Esophagus muscularis mucosa (tissue), 4 donors: ENCODE data around the gene NEU4. TPM values are rescaled to one million over a fixed set of nuclear protein-coding genes. Genes with fewer than 3 reads are reported as not detected.
"Not testable (repeated sequence)": the region's sequence is repeated elsewhere in the genome, so short reads cannot be mapped to it uniquely, and the experiment has no call there.

Experiments used
- DNase-seq: peaks from one replicate; pipeline ENCODE4 v3.0.0-alpha.2; 2017; ENCODE audit errors: extremely low spot score
- H3K27ac ChIP-seq, 4 donors: fragments of 200-600 bp; sonication (generic); replicated peaks in 1 of 4; 1 replicate in 3 of 4; 2 replicates in 1 of 4; pipeline ENCODE4 v1.5.1; 2016 to 2019; ENCODE audit warnings: mild to moderate bottlenecking in 1 of 4
- H3K27me3 ChIP-seq, 4 donors: fragments of 200-600 bp; sonication (generic); one replicate each; pipeline versions ENCODE4 v1.5.1 to v1.6.0; 2016 to 2019
- H3K36me3 ChIP-seq, 4 donors: fragments of 200-600 bp; sonication (generic); one replicate each; pipeline ENCODE4 v1.5.1; 2016 to 2019
- H3K4me1 ChIP-seq, 4 donors: fragments of 200-600 bp; sonication (generic); one replicate each; pipeline ENCODE4 v1.5.1; 2016 to 2019
- H3K4me3 ChIP-seq, 4 donors: fragments of 200-600 bp; sonication (generic); 1 replicate in 2 of 4; 2 replicates in 2 of 4; pipeline ENCODE4 v1.5.1; 2016 to 2019; ENCODE audit warnings: mild to moderate bottlenecking in 4 of 4, moderate library complexity in 1 of 4
- H3K9me3 ChIP-seq, 4 donors: fragments of 200-600 bp; sonication (generic); 1 replicate in 3 of 4; 2 replicates in 1 of 4; pipeline ENCODE4 v1.5.1; 2016 to 2019
- CTCF ChIP-seq, 3 experiments: fragments of 200-600 bp in 2 of 3; fragments of 450-650 bp in 1 of 3; sonication (generic) in 2 of 3; IDR thresholded peaks; one replicate each; pipeline ENCODE4 v1.5.1; 2017 to 2019; ENCODE audit warnings: antibody characterized with exemption in 3 of 3, mild to moderate bottlenecking in 2 of 3, moderate library complexity in 1 of 3
- EP300 ChIP-seq: sonication (generic); formaldehyde crosslinking; IDR thresholded peaks from one replicate; pipeline ENCODE4 v1.6.1; 2017; ENCODE audit warnings: antibody characterized with exemption
- POLR2A ChIP-seq: fragments of 450-650 bp; IDR thresholded peaks from one replicate; pipeline ENCODE4 v1.6.1; 2017; ENCODE audit warnings: antibody characterized with exemption, moderate library complexity, mild to moderate bottlenecking, low read depth
- POLR2AphosphoS5 ChIP-seq, 2 donors: sonication (generic); formaldehyde crosslinking; IDR thresholded peaks; one replicate each; pipeline ENCODE4 v1.6.1; 2017; ENCODE audit warnings: antibody characterized with exemption in 2 of 2
- WGBS: methylation state at CpG from one replicate; pipeline ENCODE4 v1.1.5; 2018; 5-methylcytosine and 5-hydroxymethylcytosine counted together
- intact Hi-C: fragments of 100-400 bp; cut with DNase I; formaldehyde crosslinking; loops from one replicate; pipeline ENCODE4 v1.15.1; 2023
- total RNA-seq, 4 donors: library from RNA; depleted of rRNA; stranded (reverse); fragments of >200 nt; gene quantifications; one replicate each; pipeline versions ENCODE4 v1.1.0 to v1.2.1, GENCODE V29; 2016

NEU4 gene
- total RNA-seq, result 1 to 10 TPM in 2 of 4 donors, not detected in 2; 1.5 to 5.4 TPM

- 91% methylated on average over 31 of the region's 31 CpGs for WGBS
- H3K27ac ChIP-seq, result no peak within 1 kb of the TSS
- intact Hi-C loops, result no loop called here
- no peaks in the 10 kb centered on the region for H3K36me3 ChIP-seq
- no peak for TF ChIP-seq POLR2A
- no peak for TF ChIP-seq POLR2AphosphoS5 (IDR thresholded peaks at IDR 0.05)
- TF ChIP-seq EP300, result no peak
- no peak for TF ChIP-seq CTCF (IDR thresholded peaks at IDR 0.05)
- peaks cover 9 to 29% (median 12%) of the 10 kb centered on the region in 4 donors for H3K4me1 ChIP-seq
- H3K4me3 ChIP-seq, result no peak within 1 kb of the TSS
- peaks cover 0 to 27% (median 10%) of the 10 kb centered on the region in 4 donors for H3K27me3 ChIP-seq
- DNase-seq, result no peak
- no peaks in the 10 kb centered on the region for H3K9me3 ChIP-seq
Measured at GRCh38 chr2:241808721-241809382, at the start of gene NEU4. Gene NEU4 (plus strand): TSS chr2:241809193. CDS start chr2:241814485, 5,292 bp downstream.

GRCh38 chr2:241759893-241760292 is 49.1 kb upstream of the NEU4 start:
- H3K4me1 ChIP-seq, intact Hi-C loops, H3K27me3 ChIP-seq, DNase-seq, H3K4me3 ChIP-seq, H3K27ac ChIP-seq, H3K9me3 ChIP-seq: not testable (repeated sequence)
- H3K36me3 ChIP-seq, result peaks cover 13 to 87% (median 44%) of the 10 kb centered on the region in 4 donors
- 94% methylated on average over 11 of the region's 16 CpGs for WGBS

DNA sequence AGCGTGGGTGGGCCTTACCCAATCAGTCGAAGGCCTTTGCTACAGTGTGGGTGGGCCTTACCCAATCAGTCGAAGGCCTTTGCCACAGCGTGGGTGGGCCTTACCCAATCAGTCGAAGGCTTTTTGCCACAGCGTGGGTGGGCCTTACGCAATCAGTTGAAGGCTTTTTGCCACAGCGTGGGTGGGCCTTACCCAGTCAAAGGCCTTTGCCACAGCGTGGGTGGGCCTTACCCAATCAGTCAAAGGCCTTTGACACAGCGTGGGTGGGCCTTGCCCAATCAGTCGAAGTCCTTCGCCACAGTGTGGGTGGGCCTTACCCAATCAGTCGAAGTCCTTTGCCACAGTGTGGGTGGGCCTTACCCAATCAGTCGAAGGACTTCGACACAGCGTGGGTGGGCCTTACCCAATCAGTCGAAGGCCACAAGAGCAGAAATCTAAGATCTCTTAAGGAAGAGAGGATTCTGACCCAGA is 48.7 kb upstream of the NEU4 start:
- Histone ChIP-seq H3K36me3 (peaks cover 11 to 83% (median 40%) of the 10 kb centered on the region in 4 donors), H3K27ac (no peak overlapping the region), H3K9me3 (no peaks in the 10 kb centered on the region), H3K4me1 (no peaks in the 10 kb centered on the region), H3K27me3 (no peaks in the 10 kb centered on the region), H3K4me3 (no peak overlapping the region)
- TF ChIP-seq EP300, result no peak
- no peak for TF ChIP-seq CTCF (IDR thresholded peaks at IDR 0.05)
- no peak for TF ChIP-seq POLR2AphosphoS5 (IDR thresholded peaks at IDR 0.05)
- intact Hi-C loops, result no loop called here
- 91% methylated on average over 9 of the region's 17 CpGs for whole genome bisulfite sequencing
- DNase-seq, result no peak

DNA sequence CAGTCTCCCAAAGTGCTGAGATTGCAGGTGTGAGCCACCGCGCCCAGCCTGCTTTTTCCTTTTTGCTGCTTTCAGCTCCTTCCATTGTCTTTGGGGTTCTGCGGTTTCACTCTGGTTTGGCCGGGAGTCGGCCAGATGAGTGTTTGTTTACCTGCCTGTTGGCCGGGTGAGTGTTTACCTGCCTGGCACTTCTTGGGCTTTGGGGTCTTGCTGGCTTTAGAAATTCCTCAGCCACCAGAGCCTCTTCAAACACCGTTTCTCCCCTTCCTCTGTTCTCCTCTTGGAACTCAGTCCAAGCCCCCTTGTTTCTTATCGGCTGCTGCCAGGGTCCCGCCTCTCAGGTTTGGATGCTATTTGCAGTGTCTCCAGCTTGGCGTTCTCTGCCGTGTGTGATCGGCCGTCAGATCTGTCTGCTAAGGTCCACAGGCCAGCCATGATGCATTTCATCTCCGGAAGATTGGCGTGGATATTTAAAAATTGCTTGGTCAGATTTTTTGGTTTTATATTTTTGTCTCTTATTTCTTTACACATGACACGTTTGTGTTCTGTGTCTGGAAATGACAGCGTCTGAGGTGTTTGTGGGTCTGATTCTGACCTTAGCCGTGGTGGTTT is 46.6 kb upstream of the NEU4 start:
- TF ChIP-seq POLR2AphosphoS5 (IDR thresholded peaks at IDR 0.05) (no peak), EP300 (no peak), CTCF (IDR thresholded peaks at IDR 0.05) (no peak), POLR2A (no peak)
- H3K27me3 ChIP-seq, result no peaks in the 10 kb centered on the region
- WGBS, result 83% methylated on average over 18 of the region's 18 CpGs
- H3K27ac ChIP-seq, result no peak overlapping the region
- peaks cover 0 to 62% (median 22%) of the 10 kb centered on the region in 4 donors for H3K36me3 ChIP-seq
- DNase-seq, result no peak
- no peaks in the 10 kb centered on the region for H3K9me3 ChIP-seq
- intact Hi-C loops, result no loop called here
- no peak overlapping the region for H3K4me3 ChIP-seq
- H3K4me1 ChIP-seq, result no peaks in the 10 kb centered on the region

- intact Hi-C loops, result no loop called here
- no peak overlapping the region for H3K27ac ChIP-seq
- H3K9me3 ChIP-seq, result no peaks in the 10 kb centered on the region
- no peak for DNase-seq
- peaks cover 0 to 62% (median 20%) of the 10 kb centered on the region in 4 donors for H3K36me3 ChIP-seq
- WGBS, result 88% methylated on average over 13 of the region's 13 CpGs
- H3K27me3 ChIP-seq, result no peaks in the 10 kb centered on the region
- H3K4me3 ChIP-seq, result no peak overlapping the region
- H3K4me1 ChIP-seq, result no peaks in the 10 kb centered on the region
- TF ChIP-seq CTCF (IDR thresholded peaks at IDR 0.05) (no peak), POLR2A (no peak), EP300 (no peak), POLR2AphosphoS5 (IDR thresholded peaks at IDR 0.05) (no peak)
Measured at GRCh38 chr2:241762933-241763369, 46.0 kb upstream of the NEU4 start.
